Calu3 (cell line): ENCODE data around the gene FOXR1. TPM values are rescaled to one million over a fixed set of nuclear protein-coding genes. Genes with fewer than 3 reads are reported as not detected.

Experiments
- BruUV-seq: library from RNA; stranded (reverse); fragments of 400-500 nt; replicated peaks from 2 replicates; lab custom pipeline; 2021; lab: Mats Ljungman, UMichigan
- CTCF ChIA-PET: fragments of 300-600 bp; sonication (Branson Sonifier 250); formaldehyde crosslinking; loops from one replicate; lab custom pipeline; 2022; ENCODE audit warnings: antibody characterized with exemption; lab: Charles Lee
- DNase-seq: peaks from one replicate; pipeline ENCODE4 v3.0.0; 2022
- H3K27ac Mint-ChIP-seq: one replicate; pipeline ENCODE4 v1.8.0; 2022; ENCODE audit warnings: mixed read lengths; ENCODE audit not compliant: unreplicated experiment
- H3K27me3 Mint-ChIP-seq: one replicate; pipeline ENCODE4 v1.8.0; 2022; ENCODE audit warnings: mixed read lengths; ENCODE audit not compliant: unreplicated experiment
- H3K36me3 Mint-ChIP-seq: one replicate; pipeline ENCODE4 v1.8.0; 2022; ENCODE audit warnings: mild to moderate bottlenecking, moderate library complexity, mixed read lengths; ENCODE audit not compliant: insufficient read depth, unreplicated experiment
- H3K4me1 Mint-ChIP-seq: one replicate; pipeline ENCODE4 v1.8.0; 2022; ENCODE audit warnings: mild to moderate bottlenecking, low read depth, mixed read lengths; ENCODE audit not compliant: unreplicated experiment
- H3K4me3 Mint-ChIP-seq: one replicate; pipeline ENCODE4 v1.8.0; 2022; ENCODE audit warnings: mild to moderate bottlenecking, low read depth, moderate library complexity, mixed read lengths; ENCODE audit not compliant: unreplicated experiment
- H3K9me3 Mint-ChIP-seq: one replicate; pipeline ENCODE4 v1.8.0; 2022; ENCODE audit warnings: low read depth, mixed read lengths; ENCODE audit not compliant: unreplicated experiment
- CTCF ChIP-seq: fragments of 200-600 bp; IDR thresholded peaks from one replicate; pipeline ENCODE4 v1.8.0; 2022; ENCODE audit warnings: antibody characterized with exemption; ENCODE audit not compliant: unreplicated experiment
- intact Hi-C: fragments of 100-400 bp; cut with micrococcal nuclease; formaldehyde crosslinking; loops from one replicate; pipeline ENCODE4 v1.10.0; 2022; ENCODE audit not compliant: unreplicated experiment
- total RNA-seq: library from RNA; stranded (reverse); gene quantifications from 2 replicates; pipeline ENCODE4 v1.2.3, GENCODE V29; 2022

Gene FOXR1
- total RNA-seq, 1 experiment from 2014 or later = not detected

DNA sequence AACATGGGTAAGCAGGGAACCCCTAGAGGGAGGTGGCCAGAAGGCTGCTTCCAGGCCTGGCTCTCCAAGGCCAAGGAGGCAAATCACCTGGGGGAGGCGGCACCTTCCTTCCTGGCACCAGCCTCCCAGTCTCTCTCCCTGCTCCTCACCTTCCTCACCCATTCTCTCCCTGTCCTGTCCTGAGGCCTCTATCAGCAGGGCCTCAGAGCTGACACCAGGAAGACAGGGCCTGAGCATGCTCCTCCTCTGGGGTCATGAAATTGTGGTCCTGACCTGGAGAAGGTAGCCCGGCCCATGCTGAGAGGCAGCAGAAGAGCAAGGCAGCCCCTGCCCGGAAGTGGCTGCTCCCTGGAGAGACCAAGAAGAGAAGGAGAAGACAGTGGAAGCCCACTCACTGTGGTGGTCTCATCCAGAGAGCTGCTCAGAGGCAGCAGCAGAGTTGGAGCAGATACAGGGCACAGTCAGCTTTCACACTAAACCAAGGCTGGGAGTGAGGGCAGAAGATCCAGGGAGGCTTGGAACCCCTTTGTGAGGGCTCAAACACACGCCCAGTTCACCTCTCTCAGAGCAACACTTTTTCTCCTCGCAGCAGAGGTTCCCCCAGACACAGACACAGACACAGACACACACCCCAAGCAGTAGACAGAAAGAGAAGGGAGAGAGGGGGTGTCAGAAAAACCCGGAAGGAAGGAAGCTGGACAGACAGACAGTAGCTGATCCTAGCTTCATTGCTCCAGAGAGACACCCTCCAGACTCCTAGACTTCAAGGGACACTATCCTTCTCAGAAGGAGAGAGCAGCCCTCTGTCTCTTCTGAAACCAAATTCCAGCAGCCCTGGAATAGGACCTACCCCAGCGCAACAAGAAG is 47.6 kb upstream of the FOXR1 start:
- intact Hi-C loops = no loop called here
- Mint-ChIP-seq H3K4me3 (peak overlapping the region; percentile 98), H3K27ac (peak overlapping the region; percentile 86), H3K4me1 (peaks cover 53% of the 10 kb centered on the region), H3K9me3 (no peaks in the 10 kb centered on the region), H3K36me3 (peaks cover 83% of the 10 kb centered on the region), H3K27me3 (no peaks in the 10 kb centered on the region)
- DNase-seq = no peak
- CTCF ChIA-PET = interaction anchor here (1.4 to 2.1 kb wide), 2 partner anchors 12 to 14 kb away, joined by 5 to 10 read pairs; no protein-coding TSS in a partner anchor
- TSS peak; percentile 25 for BruUV-seq
- TF ChIP-seq CTCF = no peak

- peak; percentile 50 for DNase-seq
- CTCF ChIA-PET = interaction anchor here (1.0 to 2.1 kb wide), 5 partner anchors 12 to 235 kb away, joined by 3 to 10 read pairs (median 5); no protein-coding TSS in a partner anchor
- Mint-ChIP-seq H3K4me3 (peak overlapping the region; percentile 98), H3K4me1 (peaks cover 46% of the 10 kb centered on the region), H3K36me3 (peaks cover 84% of the 10 kb centered on the region), H3K27me3 (no peaks in the 10 kb centered on the region), H3K27ac (peak overlapping the region; percentile 86), H3K9me3 (no peaks in the 10 kb centered on the region)
- intact Hi-C loops = no loop called here
- no TSS peak for BruUV-seq
- no peak for TF ChIP-seq CTCF
These were observed 46.7 kb upstream of the FOXR1 start for GRCh38 chr11:118924591-118925585.

GRCh38 chr11:118927554-118928100 is 43.9 kb upstream of the FOXR1 start:
- no peak for TF ChIP-seq CTCF
- intact Hi-C loops = loop anchor here (1.0 to 2.0 kb wide), 2 partner anchors 20 to 29 kb away; partner anchors contain the start of gene UPK2
- Mint-ChIP-seq H3K9me3 (no peaks in the 10 kb centered on the region), H3K4me3 (peak overlapping the region; percentile 83), H3K27me3 (no peaks in the 10 kb centered on the region), H3K36me3 (peaks cover 75% of the 10 kb centered on the region), H3K4me1 (peaks cover 40% of the 10 kb centered on the region), H3K27ac (peak overlapping the region; percentile 90)
- CTCF ChIA-PET = interaction anchor here (1.0 to 1.4 kb wide), 4 partner anchors 16 to 39 kb away, joined by 3 to 7 read pairs (median 6); no protein-coding TSS in a partner anchor
- no TSS peak for BruUV-seq
- DNase-seq = no peak
